ENCODE measurements around the gene SYT2. TPM values are rescaled to one million over a fixed set of nuclear protein-coding genes. Genes with fewer than 3 reads are reported as not detected.
A peak's percentile ranks its signal among the peaks of the same experiment; 100 is the strongest.
"Not testable (repeated sequence)": the region's sequence is repeated elsewhere in the genome, so short reads cannot be mapped to it uniquely, and the experiment has no call there.

The SYT2 gene
- total and polyA plus RNA-seq, 5 donors from 2014 or later = 0.05 TPM; not detected in 3

DNA sequence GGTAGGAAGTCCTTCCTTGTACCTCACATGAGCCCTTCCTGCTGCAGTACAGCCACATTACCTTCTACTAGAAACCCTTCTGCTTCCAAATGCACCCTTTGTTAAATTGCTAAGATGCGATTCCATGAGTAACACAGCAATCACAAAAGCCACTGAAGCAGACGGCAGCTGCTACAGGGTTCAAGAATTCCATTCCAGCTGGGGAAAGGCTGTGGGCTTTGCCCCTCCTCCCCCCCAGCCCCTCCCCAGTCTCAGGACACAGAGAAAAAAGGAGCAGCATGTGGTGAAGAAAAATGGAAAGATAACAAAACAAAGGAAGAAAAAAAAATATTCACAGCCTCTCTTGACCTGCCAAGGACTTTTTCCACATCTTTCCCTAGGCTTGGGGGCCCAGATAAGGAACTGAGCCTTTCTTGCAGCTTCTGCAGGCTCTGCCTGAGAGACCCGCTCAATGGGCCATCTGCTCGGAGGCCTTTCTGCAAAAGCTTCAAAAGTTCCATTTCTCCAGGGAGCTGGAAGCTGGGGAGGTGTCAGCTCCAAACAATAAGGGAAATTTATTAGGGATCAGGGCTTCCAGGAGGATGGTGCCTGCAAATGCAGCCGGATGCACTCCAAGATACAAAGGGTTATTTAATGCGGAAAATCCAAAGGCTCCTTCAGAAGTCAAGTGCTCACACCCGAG, 72.1 kb downstream of the SYT2 start:
- H3K27ac Mint-ChIP-seq = no peak overlapping the region
- peak overlapping the region in 1 of 4 donors; percentile 63 for H3K4me3 Mint-ChIP-seq
- no peaks in the 10 kb centered on the region for H3K36me3 ChIP-seq (ENCODE audit: control insufficient read depth, insufficient read depth, low read length)
- peaks cover 0 to 21% (median 9%) of the 10 kb centered on the region in 4 donors for H3K4me1 Mint-ChIP-seq
- peaks cover 72% of the 10 kb centered on the region for H3K27me3 Mint-ChIP-seq
- no peak overlapping the region for H3K4me3 ChIP-seq (ENCODE audit: low read depth, low read length)
- H3K36me3 Mint-ChIP-seq = no peaks in the 10 kb centered on the region
- peaks cover 11% of the 10 kb centered on the region for H3K4me1 ChIP-seq (ENCODE audit: control insufficient read depth, insufficient read depth, low read length, poor library complexity, severe bottlenecking)
- no peaks in the 10 kb centered on the region for H3K9me3 ChIP-seq (ENCODE audit: control insufficient read depth in 2 of 2, low read length in 2 of 2)
- H3K27ac ChIP-seq (ENCODE audit: insufficient read depth, low read length, poor library complexity, severe bottlenecking) = no peak overlapping the region
- peaks cover 0 to 2% (median 0%) of the 10 kb centered on the region in 7 donors for H3K9me3 Mint-ChIP-seq
- H3K27me3 ChIP-seq (ENCODE audit: control insufficient read depth, insufficient read depth, low read length) = peaks cover 18% of the 10 kb centered on the region
- DNase-seq = no peak
- no peak for ATAC-seq (ENCODE audit: low read depth in 2 of 2)

DNA sequence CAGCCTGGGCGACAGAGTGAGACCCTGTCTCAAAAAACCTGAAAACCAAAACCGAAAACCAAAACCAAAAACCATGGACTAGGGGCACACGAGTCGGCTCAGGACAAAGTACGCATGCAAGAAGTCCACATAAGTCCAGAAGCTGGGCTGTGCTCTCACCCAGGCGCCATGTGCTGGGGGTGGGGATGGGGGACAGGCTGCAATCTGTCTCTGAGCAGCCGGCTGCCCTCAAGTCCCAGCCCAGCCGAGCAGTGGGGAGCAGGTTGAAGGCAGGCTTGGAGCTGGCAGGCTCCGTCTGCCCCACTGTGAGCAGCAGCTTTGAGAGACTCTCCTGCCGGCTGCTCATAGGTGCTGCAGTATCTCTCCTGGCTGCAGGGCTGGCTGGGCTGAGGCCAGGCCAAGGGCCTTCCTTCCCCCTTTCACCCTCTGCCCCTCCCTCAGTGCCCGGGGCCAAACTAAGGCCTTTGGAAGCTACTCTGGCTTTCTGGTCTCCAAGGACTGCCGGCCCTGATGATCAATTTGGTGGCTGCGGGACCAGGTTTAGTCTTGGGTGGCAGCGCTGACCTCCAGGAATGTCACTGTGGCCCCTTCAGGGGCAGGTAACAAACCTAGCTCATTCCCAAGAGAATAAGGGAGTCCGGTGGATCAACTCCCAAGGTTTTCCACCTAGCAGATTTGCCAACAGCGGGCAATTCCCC, 72.8 kb downstream of the SYT2 start:
- not testable (repeated sequence) for H3K27ac ChIP-seq (ENCODE audit: insufficient read depth, low read length, poor library complexity, severe bottlenecking); ATAC-seq (ENCODE audit: low read depth in 2 of 2); H3K9me3 ChIP-seq (ENCODE audit: control insufficient read depth in 2 of 2, low read length in 2 of 2); H3K4me3 Mint-ChIP-seq; H3K36me3 ChIP-seq (ENCODE audit: control insufficient read depth, insufficient read depth, low read length); H3K4me3 ChIP-seq (ENCODE audit: low read depth, low read length); DNase-seq; H3K4me1 ChIP-seq (ENCODE audit: control insufficient read depth, insufficient read depth, low read length, poor library complexity, severe bottlenecking); H3K9me3 Mint-ChIP-seq; H3K27ac Mint-ChIP-seq; H3K36me3 Mint-ChIP-seq
- Mint-ChIP-seq H3K27me3 (peaks cover 69% of the 10 kb centered on the region), H3K4me1 (peaks cover 0 to 15% (median 9%) of the 10 kb centered on the region in 4 donors)
- H3K27me3 ChIP-seq (ENCODE audit: control insufficient read depth, insufficient read depth, low read length) = peaks cover 18% of the 10 kb centered on the region

DNA sequence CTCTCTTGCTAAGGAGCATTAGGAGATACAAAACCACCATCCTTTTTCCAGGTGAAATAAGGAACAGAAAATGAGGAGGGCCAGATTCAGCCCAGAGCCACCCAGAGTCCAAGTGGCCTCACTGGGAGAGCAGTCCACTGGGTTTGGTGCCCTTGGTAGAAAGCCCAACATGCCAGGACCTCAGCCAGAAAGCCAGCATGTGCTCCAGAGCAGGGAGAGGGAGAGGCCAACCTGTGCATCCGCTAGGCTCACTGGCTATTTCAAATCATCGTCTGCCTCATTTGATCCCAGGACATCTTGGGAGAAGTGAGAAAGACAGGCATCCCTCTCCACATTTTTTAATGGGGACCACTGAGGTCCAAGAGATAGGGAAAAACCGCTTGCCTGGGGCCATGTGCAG, 74.1 kb downstream of the SYT2 start:
- H3K9me3 ChIP-seq (ENCODE audit: control insufficient read depth in 2 of 2, low read length in 2 of 2); DNase-seq; H3K4me3 Mint-ChIP-seq; H3K36me3 Mint-ChIP-seq; H3K4me1 ChIP-seq (ENCODE audit: control insufficient read depth, insufficient read depth, low read length, poor library complexity, severe bottlenecking); H3K27ac ChIP-seq (ENCODE audit: insufficient read depth, low read length, poor library complexity, severe bottlenecking); H3K4me3 ChIP-seq (ENCODE audit: low read depth, low read length); H3K9me3 Mint-ChIP-seq; ATAC-seq (ENCODE audit: low read depth in 2 of 2); H3K27ac Mint-ChIP-seq; H3K36me3 ChIP-seq (ENCODE audit: control insufficient read depth, insufficient read depth, low read length); H3K27me3 ChIP-seq (ENCODE audit: control insufficient read depth, insufficient read depth, low read length): not testable (repeated sequence)
- Mint-ChIP-seq H3K27me3 (peaks cover 62% of the 10 kb centered on the region), H3K4me1 (peaks cover 0 to 15% (median 7%) of the 10 kb centered on the region in 4 donors)

DNA sequence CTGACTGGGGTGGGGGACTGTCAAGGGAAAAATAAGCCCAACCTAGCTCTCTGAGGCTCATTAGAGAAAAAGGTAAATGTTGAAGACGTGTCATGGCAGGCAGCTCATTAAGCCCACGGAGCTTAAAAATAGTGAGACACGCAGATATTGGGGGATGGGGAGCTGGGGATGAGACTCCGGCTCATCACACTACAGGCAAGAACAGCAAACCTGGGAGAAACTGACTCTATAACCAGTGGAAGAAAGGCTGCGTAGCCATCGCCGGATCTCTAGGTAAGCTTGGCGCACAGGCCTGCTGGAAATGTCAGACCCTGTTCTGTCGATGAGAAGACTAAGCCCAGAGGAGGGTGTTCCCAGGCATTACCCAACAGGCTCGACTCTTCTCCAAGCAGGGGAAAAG, 78.0 kb downstream of the SYT2 start:
- Mint-ChIP-seq H3K9me3 (peaks cover 0 to 2% (median 0%) of the 10 kb centered on the region in 7 donors), H3K4me1 (peaks cover 0 to 52% (median 27%) of the 10 kb centered on the region in 4 donors), H3K27me3 (peaks cover 25% of the 10 kb centered on the region), H3K27ac (no peak overlapping the region), H3K36me3 (no peaks in the 10 kb centered on the region), H3K4me3 (no peak overlapping the region)
- no peaks in the 10 kb centered on the region for H3K9me3 ChIP-seq (ENCODE audit: control insufficient read depth in 2 of 2, low read length in 2 of 2)
- DNase-seq = no peak
- no peaks in the 10 kb centered on the region for H3K27me3 ChIP-seq (ENCODE audit: control insufficient read depth, insufficient read depth, low read length)
- ATAC-seq (ENCODE audit: low read depth in 2 of 2) = no peak
- no peak overlapping the region for H3K4me3 ChIP-seq (ENCODE audit: low read depth, low read length)
- H3K27ac ChIP-seq (ENCODE audit: insufficient read depth, low read length, poor library complexity, severe bottlenecking) = no peak overlapping the region
- peaks cover 46% of the 10 kb centered on the region for H3K4me1 ChIP-seq (ENCODE audit: control insufficient read depth, insufficient read depth, low read length, poor library complexity, severe bottlenecking)
- no peaks in the 10 kb centered on the region for H3K36me3 ChIP-seq (ENCODE audit: control insufficient read depth, insufficient read depth, low read length)

DNA sequence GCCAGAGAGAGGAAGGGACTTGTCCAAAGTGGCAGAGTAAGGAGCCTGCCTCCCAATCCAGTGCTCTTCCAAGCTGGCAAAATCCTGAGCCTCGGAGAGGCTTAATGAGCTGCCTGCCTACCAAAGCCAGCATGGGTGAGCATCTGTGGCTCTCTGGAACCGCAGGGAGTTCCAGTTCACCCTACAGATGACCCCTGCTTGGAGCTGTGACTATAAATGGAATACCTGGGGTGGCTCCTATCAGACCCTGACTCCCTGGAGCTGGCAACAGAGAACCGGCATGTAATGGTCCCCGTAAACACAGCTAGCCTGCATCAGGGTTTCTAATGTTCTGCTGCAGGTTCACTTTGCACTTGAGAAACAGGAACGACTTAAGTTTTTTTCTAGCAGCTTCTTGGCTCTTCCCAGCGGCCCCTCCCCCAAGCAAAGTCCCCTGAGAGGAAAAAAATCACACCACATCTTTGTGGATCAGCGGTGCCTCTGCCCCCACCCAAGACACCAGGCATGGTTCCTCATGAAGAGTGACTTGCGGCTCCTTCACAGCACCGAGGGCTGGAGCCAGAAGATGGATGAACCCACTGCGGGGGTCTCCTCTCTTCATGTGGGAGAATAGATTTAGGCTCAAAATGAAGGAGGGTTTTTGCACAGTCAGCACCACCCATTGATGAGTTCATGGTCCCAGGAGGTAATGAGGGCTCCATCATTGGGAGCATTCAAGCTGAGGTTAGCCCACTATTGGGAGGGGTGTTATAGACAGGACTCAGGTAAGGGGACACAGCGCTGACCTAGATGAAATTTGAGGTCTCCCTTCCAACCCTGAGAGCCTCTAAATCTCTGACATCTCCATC, 79.0 kb downstream of the SYT2 start:
- Histone ChIP-seq H3K27me3 (ENCODE audit: control insufficient read depth, insufficient read depth, low read length) (no peaks in the 10 kb centered on the region), H3K36me3 (ENCODE audit: control insufficient read depth, insufficient read depth, low read length) (no peaks in the 10 kb centered on the region), H3K4me1 (ENCODE audit: control insufficient read depth, insufficient read depth, low read length, poor library complexity, severe bottlenecking) (peaks cover 48% of the 10 kb centered on the region), H3K27ac (ENCODE audit: insufficient read depth, low read length, poor library complexity, severe bottlenecking) (no peak overlapping the region), H3K9me3 (ENCODE audit: control insufficient read depth in 2 of 2, low read length in 2 of 2) (no peaks in the 10 kb centered on the region), H3K4me3 (ENCODE audit: low read depth, low read length) (no peak overlapping the region)
- Mint-ChIP-seq H3K27ac (peak overlapping the region in 2 of 3 donors; percentile 20 to 69), H3K4me3 (peak overlapping the region in 1 of 4 donors; percentile 37), H3K36me3 (no peaks in the 10 kb centered on the region), H3K4me1 (peaks cover 0 to 57% (median 27%) of the 10 kb centered on the region in 4 donors), H3K9me3 (peaks cover 0 to 2% (median 0%) of the 10 kb centered on the region in 7 donors), H3K27me3 (peaks cover 25% of the 10 kb centered on the region)
- ATAC-seq (ENCODE audit: low read depth in 2 of 2) = no peak
- no peak for DNase-seq

DNA sequence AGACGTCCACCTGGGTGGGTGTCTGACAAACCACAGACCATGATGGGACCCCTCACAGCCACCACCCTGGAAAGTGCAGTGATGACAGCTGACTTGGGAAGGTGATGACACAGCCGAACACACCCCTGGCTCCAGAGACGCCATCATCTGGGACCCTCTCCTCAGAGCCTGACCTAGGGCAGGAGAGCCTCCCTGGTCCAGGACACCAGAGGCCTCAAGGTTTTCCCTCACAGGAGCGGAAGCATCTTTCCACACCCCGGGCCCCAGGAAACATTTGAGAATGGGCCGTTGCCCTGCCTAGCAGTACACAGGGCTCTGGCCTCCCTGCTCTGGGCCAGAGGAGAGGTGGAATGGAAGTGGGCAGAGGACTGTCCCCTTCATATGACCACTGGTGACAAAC, 79.7 kb downstream of the SYT2 start:
- Histone ChIP-seq H3K36me3 (ENCODE audit: control insufficient read depth, insufficient read depth, low read length) (no peaks in the 10 kb centered on the region), H3K27ac (ENCODE audit: insufficient read depth, low read length, poor library complexity, severe bottlenecking) (no peak overlapping the region), H3K9me3 (ENCODE audit: control insufficient read depth in 2 of 2, low read length in 2 of 2) (no peaks in the 10 kb centered on the region), H3K4me1 (ENCODE audit: control insufficient read depth, insufficient read depth, low read length, poor library complexity, severe bottlenecking) (peaks cover 55% of the 10 kb centered on the region), H3K4me3 (ENCODE audit: low read depth, low read length) (no peak overlapping the region), H3K27me3 (ENCODE audit: control insufficient read depth, insufficient read depth, low read length) (no peaks in the 10 kb centered on the region)
- no peak for DNase-seq
- peak overlapping the region in 2 of 3 donors; percentile 36 to 52 for H3K27ac Mint-ChIP-seq
- no peaks in the 10 kb centered on the region for H3K36me3 Mint-ChIP-seq
- no peak for ATAC-seq (ENCODE audit: low read depth in 2 of 2)
- peaks cover 0 to 57% (median 27%) of the 10 kb centered on the region in 4 donors for H3K4me1 Mint-ChIP-seq
- H3K9me3 Mint-ChIP-seq = no peaks in the 10 kb centered on the region
- H3K4me3 Mint-ChIP-seq = peak overlapping the region in 2 of 4 donors; percentile 37 to 54
- peaks cover 25% of the 10 kb centered on the region for H3K27me3 Mint-ChIP-seq

DNA sequence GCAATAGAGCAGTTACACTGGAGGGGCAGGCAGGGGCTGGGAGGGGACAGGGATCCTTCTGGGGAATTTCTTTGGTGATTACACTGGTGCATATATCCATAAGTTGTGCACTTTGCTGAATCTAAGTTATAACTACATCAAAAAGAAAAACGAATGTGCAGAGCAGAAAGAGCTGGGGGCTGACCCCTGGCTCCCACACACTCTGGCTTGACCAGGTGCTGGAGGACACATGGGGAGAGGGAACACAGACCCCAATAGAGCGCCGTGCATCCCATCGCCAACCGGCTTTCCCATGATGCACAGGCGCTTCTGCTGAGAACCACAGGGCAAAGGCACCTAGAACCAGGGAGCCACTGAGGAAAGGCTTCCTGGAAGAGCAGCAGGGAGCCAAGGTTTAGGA, 80.2 kb downstream of the SYT2 start:
- H3K4me1 Mint-ChIP-seq = peaks cover 0 to 57% (median 27%) of the 10 kb centered on the region in 4 donors

More for the DNA sequence above, 80.2 kb downstream of the SYT2 start:
- not testable (repeated sequence) for H3K27me3 ChIP-seq (ENCODE audit: control insufficient read depth, insufficient read depth, low read length); DNase-seq; H3K9me3 ChIP-seq (ENCODE audit: control insufficient read depth in 2 of 2, low read length in 2 of 2); H3K27ac ChIP-seq (ENCODE audit: insufficient read depth, low read length, poor library complexity, severe bottlenecking); H3K4me3 ChIP-seq (ENCODE audit: low read depth, low read length); H3K9me3 Mint-ChIP-seq; H3K36me3 ChIP-seq (ENCODE audit: control insufficient read depth, insufficient read depth, low read length); ATAC-seq (ENCODE audit: low read depth in 2 of 2); H3K36me3 Mint-ChIP-seq
- Mint-ChIP-seq H3K27me3 (peaks cover 22% of the 10 kb centered on the region), H3K4me3 (peak overlapping the region in 3 of 4 donors; percentile 39 to 54 (median 52)), H3K27ac (peak overlapping the region in 2 of 3 donors; percentile 47 to 52)
- H3K4me1 ChIP-seq (ENCODE audit: control insufficient read depth, insufficient read depth, low read length, poor library complexity, severe bottlenecking) = peaks cover 60% of the 10 kb centered on the region

All from CD4-positive, CD25-positive, alpha-beta regulatory T cell (primary cell).